GM23338 (cell line): ENCODE results near the gene SMARCC2. TPM values are rescaled to one million over a fixed set of nuclear protein-coding genes. Genes with fewer than 3 reads are reported as not detected.
A peak's percentile ranks its signal among the peaks of the same experiment; 100 is the strongest.

ENCODE experiments used
- ATAC-seq: fragments of 200-7000 bp; cut with Tn5 transposase; 3 replicates; pipeline ENCODE4 v1.9.1; 2020
- DNase-seq: peaks from one replicate; pipeline ENCODE4 v3.0.0-alpha.2; 2015; ENCODE audit warnings: low spot score
- H2AFZ ChIP-seq: fragments of 200-600 bp; sonication (generic); 2 replicates; pipeline ENCODE4 v1.8.0; 2016; ENCODE audit warnings: antibody characterized with exemption, mild to moderate bottlenecking, moderate library complexity
- H3F3A ChIP-seq: fragments of 200-600 bp; sonication (generic); replicated peaks from 2 replicates; pipeline ENCODE4 v1.8.0; 2017; ENCODE audit warnings: antibody characterized with exemption, mixed run types, low read depth
- H3K27ac ChIP-seq: fragments of 200-600 bp; sonication (generic); 2 replicates; pipeline ENCODE4 v1.6.1; 2016; ENCODE audit warnings: low read depth
- H3K27me3 ChIP-seq: fragments of 200-600 bp; sonication (generic); 2 replicates; pipeline ENCODE4 v1.8.0; 2016; ENCODE audit warnings: mild to moderate bottlenecking, mixed run types, moderate library complexity; ENCODE audit not compliant: insufficient read depth
- H3K36me3 ChIP-seq: fragments of 200-600 bp; sonication (generic); 2 replicates; pipeline ENCODE4 v1.8.0; 2016; ENCODE audit warnings: mild to moderate bottlenecking; ENCODE audit not compliant: insufficient read depth
- H3K4me1 ChIP-seq: fragments of 200-600 bp; sonication (generic); 2 replicates; pipeline ENCODE4 v1.8.0; 2016; ENCODE audit warnings: mild to moderate bottlenecking, moderate library complexity; ENCODE audit not compliant: insufficient read depth
- H3K4me2 ChIP-seq: fragments of 200-600 bp; sonication (generic); 2 replicates; pipeline ENCODE4 v1.7.1; 2017; ENCODE audit warnings: mixed run types
- H3K4me3 ChIP-seq: fragments of 200-600 bp; sonication (generic); 2 replicates; pipeline ENCODE4 v1.6.1; 2016; ENCODE audit warnings: mixed run types
- H3K79me2 ChIP-seq: fragments of 200-600 bp; sonication (generic); replicated peaks from 2 replicates; pipeline ENCODE4 v1.8.0; 2017; ENCODE audit warnings: mild to moderate bottlenecking; ENCODE audit not compliant: insufficient read depth
- H3K9me2 ChIP-seq: fragments of 200-600 bp; sonication (generic); 2 replicates; pipeline ENCODE4 v1.8.0; 2017; ENCODE audit not compliant: insufficient read depth
- H4K20me1 ChIP-seq: fragments of 200-600 bp; sonication (generic); replicated peaks from 2 replicates; pipeline ENCODE4 v1.8.0; 2017; ENCODE audit warnings: mild to moderate bottlenecking; ENCODE audit not compliant: insufficient read depth
- H3K27ac Mint-ChIP-seq: 2 replicates; pipeline ENCODE4 v1.8.0; 2020; ENCODE audit warnings: inconsistent platforms, mild to moderate bottlenecking, moderate library complexity, mixed read lengths
- H3K27me3 Mint-ChIP-seq: 3 replicates; pipeline ENCODE4 v1.8.0; 2022; ENCODE audit warnings: low read depth, mild to moderate bottlenecking, moderate library complexity, mixed read lengths, inconsistent platforms; ENCODE audit not compliant: insufficient read depth, poor library complexity
- H3K36me3 Mint-ChIP-seq: 3 replicates; pipeline ENCODE4 v1.8.0; 2021; ENCODE audit warnings: low read depth, mild to moderate bottlenecking, inconsistent platforms, moderate library complexity, mixed read lengths
- H3K4me1 Mint-ChIP-seq: 3 replicates; pipeline ENCODE4 v1.8.0; 2020; ENCODE audit warnings: mild to moderate bottlenecking, inconsistent platforms, mixed read lengths
- H3K4me3 Mint-ChIP-seq: 3 replicates; pipeline ENCODE4 v1.8.0; 2021; ENCODE audit warnings: moderate library complexity, mild to moderate bottlenecking, inconsistent platforms, mixed read lengths
- H3K9me3 Mint-ChIP-seq: 3 replicates; pipeline ENCODE4 v1.8.0; 2020; ENCODE audit warnings: moderate library complexity, mild to moderate bottlenecking, inconsistent platforms, mixed read lengths
- CREB1 ChIP-seq: fragments of 250-450 bp; sonication (Bioruptor Pico); IDR thresholded peaks from 2 replicates; pipeline ENCODE4 v1.5.0; 2020; ENCODE audit warnings: low read depth, mild to moderate bottlenecking, moderate library complexity
- CTCF ChIP-seq, 2 experiments: fragments of 200-600 bp in 1 of 2; sonication (generic) in 1 of 2; conservative IDR thresholded peaks; 2 replicates each; pipeline versions ENCODE4 v1.5.1 to v1.6.1; 2016 to 2017; ENCODE audit warnings: antibody characterized with exemption in 2 of 2, low read depth in 2 of 2, mild to moderate bottlenecking in 2 of 2, moderate library complexity in 1 of 2
- ETS1 ChIP-seq: IDR thresholded peaks from 2 replicates; pipeline ENCODE4 v1.6.1; 2016; ENCODE audit warnings: antibody characterized with exemption
- EZH2phosphoT487 ChIP-seq: fragments of 200-600 bp; sonication (generic); IDR thresholded peaks from one replicate; pipeline ENCODE4 v1.8.1; 2018; ENCODE audit warnings: antibody characterized with exemption; ENCODE audit not compliant: unreplicated experiment
- NANOG ChIP-seq: IDR thresholded peaks from 2 replicates; pipeline ENCODE4 v1.6.1; 2016; ENCODE audit warnings: antibody characterized with exemption, borderline replicate concordance
- POLR2AphosphoS5 ChIP-seq: IDR thresholded peaks from 2 replicates; pipeline ENCODE4 v1.6.1; 2016; ENCODE audit warnings: antibody characterized with exemption, low read depth
- REST ChIP-seq: IDR thresholded peaks from one replicate; pipeline ENCODE4 v1.6.1; 2018; ENCODE audit warnings: antibody characterized with exemption; ENCODE audit not compliant: unreplicated experiment
- ZNF114 ChIP-seq: fragments of 250-450 bp; sonication (Bioruptor Pico); IDR thresholded peaks from 2 replicates; pipeline ENCODE4 v1.5.0; 2020; ENCODE audit warnings: mild to moderate bottlenecking, moderate library complexity
- ZNF462 ChIP-seq: fragments of 250-450 bp; sonication (Bioruptor Pico); IDR thresholded peaks from 2 replicates; pipeline ENCODE4 v1.5.0; 2020; ENCODE audit warnings: mild to moderate bottlenecking, moderate library complexity
- polyA plus RNA-seq: library from polyadenylated mRNA; unstranded; fragments of >200 nt; fragmentation: Nextera tagmentation; extraction: Ambion mirVana; gene quantifications from 2 replicates; pipeline ENCODE4 v1.2.1, GENCODE V29; 2016
- total RNA-seq: library from RNA; depleted of rRNA; stranded (reverse); fragments of >200 nt; shearing (Covaris generic); gene quantifications from 2 replicates; pipeline ENCODE4 v1.2.3, GENCODE V29; 2014

Gene SMARCC2
- total and polyA plus RNA-seq, 2 experiments from 2014 or later: 40.4 to 68.3 TPM

GRCh38 chr12:56193025-56193578, 3.8 kb upstream of the SMARCC2 start:
- Mint-ChIP-seq H3K4me3 (peak overlapping the region; percentile 22; the same call in 1 of the 3 replicates), H3K36me3 (peaks cover 20% of the 10 kb centered on the region), H3K4me1 (peaks cover 27% of the 10 kb centered on the region), H3K27me3 (peaks cover 15% of the 10 kb centered on the region), H3K27ac (peak overlapping the region; percentile 7; the same call in 1 of the 2 replicates), H3K9me3 (peaks cover 6% of the 10 kb centered on the region; the same call in 2 of the 3 replicates)
- H3K36me3 ChIP-seq: no peaks in the 10 kb centered on the region
- H3F3A ChIP-seq: peaks cover 5% of the 10 kb centered on the region; the same call in 1 of the 2 replicates
- H3K27ac ChIP-seq: no peak overlapping the region
- peaks cover 4% of the 10 kb centered on the region for H3K4me1 ChIP-seq
- H3K27me3 ChIP-seq: no peaks in the 10 kb centered on the region
- no peak overlapping the region for H3K4me3 ChIP-seq
- H3K79me2 ChIP-seq: peaks cover 8% of the 10 kb centered on the region
- no peaks in the 10 kb centered on the region; the same call in 1 of the 2 replicates for H4K20me1 ChIP-seq
- 0 out of 2 replicates have a peak overlapping the region, but pooled peaks have one; percentile 3 for H2AFZ ChIP-seq
- TF ChIP-seq EZH2phosphoT487: no peak
- TF ChIP-seq CREB1: 0 out of 2 replicates have a peak, but pooled peaks have one; percentile 3
- TF ChIP-seq REST: no peak
- TF ChIP-seq ZNF114: 0 out of 2 replicates have a peak, but pooled peaks have one; percentile 66
- TF ChIP-seq POLR2AphosphoS5: no peak
- no peak for TF ChIP-seq ZNF462 (CRISPR knock-in tag)
- peak; percentile 91 to 98 for TF ChIP-seq CTCF (conservative IDR thresholded peaks at IDR 0.05; ENCODE audit: low read depth in 2 of 2)
- no peak for TF ChIP-seq NANOG
- TF ChIP-seq ETS1: no peak
- no peak for ATAC-seq
- H3K9me2 ChIP-seq: 0 out of 2 replicates have a peak, but pooled peaks cover 5% of the 10 kb centered on the region
- DNase-seq: peak; percentile 96
- no peak overlapping the region for H3K4me2 ChIP-seq
